K562 (cell line): ENCODE measurements around the gene TNFRSF6B. TPM values are rescaled to one million over a fixed set of nuclear protein-coding genes. Genes with fewer than 3 reads are reported as not detected.

Experiments
- ATAC-seq: fragments of 200-7000 bp; cut with Tn5 transposase; 3 replicates; pipeline ENCODE4 v1.9.1; 2020; ENCODE audit warnings: moderate library complexity
- BruUV-seq: library from RNA; stranded (reverse); fragments of 400-500 nt; replicated peaks from 2 replicates; lab custom pipeline; 2021; lab: Mats Ljungman, UMichigan
- CTCF ChIA-PET: fragments of 300-600 bp; formaldehyde crosslinking; extraction: SDS; loops from one replicate; lab custom pipeline; 2021; ENCODE audit warnings: low intra/inter-chr PET ratio; lab: Yijun Ruan, JAX
- POLR2A ChIA-PET: fragments of 300-600, 350-650 bp; sonication (Branson Sonifier 250); formaldehyde crosslinking; extraction: SDS; loops from one replicate; lab custom pipeline; 2021; ENCODE audit warnings: antibody characterized with exemption, inconsistent platforms; lab: Yijun Ruan, JAX
- DNase-seq, 4 experiments: peaks; one replicate each; pipeline versions ENCODE4 v3.0.0 to v3.0.0-alpha.2; 2011 to 2018; ENCODE audit warnings: low spot score in 3 of 4, mixed read lengths in 3 of 4; ENCODE audit errors: extremely low read depth in 1 of 4
- FAIRE-seq: peaks from 2 replicates; lab custom pipeline; 2011; peaks lifted over from hg19 to GRCh38; lab: Jason Lieb, UNC
- H2AFZ ChIP-seq: 2 replicates; pipeline ENCODE4 v1.6.0; 2011; ENCODE audit warnings: low read depth, low read length, control low read depth, inconsistent platforms
- H3K27ac ChIP-seq: fragments of 200-600 bp; 3 replicates; pipeline ENCODE4 v1.8.0; 2011; ENCODE audit warnings: low read depth, mild to moderate bottlenecking, control low read depth, inconsistent platforms, low read length, moderate library complexity, mixed read lengths; ENCODE audit errors: extremely low read depth
- H3K27me3 ChIP-seq, 2 experiments: fragments of 300-600 bp in 1 of 2; 2 replicates in 1 of 2; 3 replicates in 1 of 2; pipeline versions ENCODE4 v1.6.0 to v1.8.0; 2011; ENCODE audit warnings: inconsistent platforms in 2 of 2, low read length in 2 of 2, mild to moderate bottlenecking in 1 of 2, mixed read lengths in 1 of 2, moderate library complexity in 1 of 2; ENCODE audit not compliant: control insufficient read depth in 2 of 2, insufficient read depth in 2 of 2
- H3K36me3 ChIP-seq: fragments of 300-600 bp; 3 replicates; pipeline ENCODE4 v1.8.0; 2011; ENCODE audit warnings: mild to moderate bottlenecking, low read length, inconsistent platforms; ENCODE audit not compliant: control insufficient read depth, insufficient read depth
- H3K4me1 ChIP-seq, 2 experiments: fragments of 200-600 bp in 1 of 2; replicated peaks in 1 of 2; 2 replicates in 1 of 2; 3 replicates in 1 of 2; pipeline versions ENCODE4 v1.5.1 to v1.8.0; 2011; ENCODE audit warnings: inconsistent platforms in 2 of 2, low read length in 2 of 2, mild to moderate bottlenecking in 1 of 2, mixed read lengths in 1 of 2, moderate library complexity in 1 of 2; ENCODE audit not compliant: control insufficient read depth in 2 of 2, insufficient read depth in 2 of 2
- H3K4me2 ChIP-seq: 2 replicates; pipeline ENCODE4 v1.6.1; 2011; ENCODE audit warnings: low read length, control low read depth, inconsistent platforms, mixed read lengths; ENCODE audit not compliant: insufficient read depth
- H3K4me3 ChIP-seq: fragments of 200-600 bp; sonication (generic), shearing (Covaris generic); 2 replicates; pipeline ENCODE4 v1.5.1; 2016; ENCODE audit warnings: control low read depth, inconsistent platforms
- H3K79me2 ChIP-seq: fragments of 200-600 bp; 3 replicates; pipeline ENCODE4 v1.8.0; 2011; ENCODE audit warnings: low read length, inconsistent platforms; ENCODE audit not compliant: control insufficient read depth, insufficient read depth
- H3K9ac ChIP-seq, 2 experiments: 2 replicates each; pipeline versions ENCODE4 v1.6.0 to v1.6.1; 2011; ENCODE audit warnings: low read depth in 2 of 2, low read length in 2 of 2, control low read depth in 1 of 2, inconsistent platforms in 1 of 2, mild to moderate bottlenecking in 1 of 2, mixed read lengths in 1 of 2; ENCODE audit not compliant: insufficient read depth in 1 of 2
- H3K9me1 ChIP-seq: one replicate; pipeline ENCODE4 v1.6.0; 2011; ENCODE audit warnings: inconsistent platforms, mild to moderate bottlenecking, low read length, moderate library complexity; ENCODE audit not compliant: control insufficient read depth, insufficient read depth
- H3K9me3 ChIP-seq: replicated peaks from 2 replicates; pipeline ENCODE4 v1.5.1; 2011; ENCODE audit warnings: low read depth, low read length, inconsistent platforms; ENCODE audit not compliant: control insufficient read depth, insufficient read depth
- H4K20me1 ChIP-seq: replicated peaks from 2 replicates; pipeline ENCODE4 v1.6.1; 2011; ENCODE audit warnings: low read length, inconsistent platforms, mixed read lengths; ENCODE audit not compliant: control insufficient read depth, insufficient read depth
- FOXK1 ChIP-seq: sonication (generic); formaldehyde crosslinking; IDR thresholded peaks from 2 replicates; pipeline ENCODE4 v1.8.0; 2022; ENCODE audit warnings: missing genetic modification reagents, mild to moderate bottlenecking, borderline replicate concordance
- PURB ChIP-seq: sonication (generic); formaldehyde crosslinking; IDR thresholded peaks from 2 replicates; pipeline ENCODE4 v1.9.0; 2021; ENCODE audit warnings: low read depth, mild to moderate bottlenecking, missing genetic modification reagents
- RERE ChIP-seq: sonication (generic); formaldehyde crosslinking; IDR thresholded peaks from 2 replicates; pipeline ENCODE4 v1.8.0; 2023; ENCODE audit warnings: missing genetic modification reagents, mild to moderate bottlenecking, borderline replicate concordance
- SAP30 ChIP-seq: fragments of 200-600 bp; sonication (generic); IDR thresholded peaks from 2 replicates; pipeline ENCODE4 v1.6.1; 2012; ENCODE audit warnings: borderline replicate concordance, low read depth, mild to moderate bottlenecking, moderate library complexity, low read length, control low read depth, inconsistent platforms; ENCODE audit not compliant: insufficient read depth, poor library complexity, severe bottlenecking
- SIRT6 ChIP-seq: IDR thresholded peaks from one replicate; pipeline ENCODE4 v1.6.1; 2012; ENCODE audit warnings: low read depth, mild to moderate bottlenecking, control low read depth, inconsistent platforms, low read length, moderate library complexity
- SRSF3 ChIP-seq: fragments of 200-400 bp; formaldehyde crosslinking; IDR thresholded peaks from 2 replicates; pipeline ENCODE4 v1.6.1; 2016; ENCODE audit warnings: mild to moderate bottlenecking, low read length, moderate library complexity; ENCODE audit not compliant: insufficient read depth
- TSHZ1 ChIP-seq: fragments of 250-450 bp; sonication (Bioruptor Pico); IDR thresholded peaks from 2 replicates; pipeline ENCODE4 v1.4.0; 2020; ENCODE audit warnings: mild to moderate bottlenecking, moderate library complexity
- ZKSCAN8 ChIP-seq: fragments of 200-800 bp; sonication (Bioruptor generic); IDR thresholded peaks from 2 replicates; pipeline ENCODE4 v1.6.1; 2016; ENCODE audit warnings: missing genetic modification characterization, missing compliant biosample characterization
- ZNF282 ChIP-seq: sonication (generic); formaldehyde crosslinking; IDR thresholded peaks from 2 replicates; pipeline ENCODE4 v1.8.1; 2023; ENCODE audit warnings: missing genetic modification reagents
- ZNF77 ChIP-seq: fragments of 250-450 bp; sonication (Bioruptor Pico); IDR thresholded peaks from 2 replicates; pipeline ENCODE4 v1.5.0; 2020
- WGBS: fragments of 100-300 bp; shearing (Covaris generic); methylation state at CpG from one replicate; pipeline ENCODE4 v1.1.6; 2016; ENCODE audit warnings: low coverage, mixed read lengths; ENCODE audit not compliant: insufficient coverage; ENCODE audit errors: missing lambda C conversion rate; 5-methylcytosine and 5-hydroxymethylcytosine counted together
- in situ Hi-C: fragments of 300-500 bp; cut with MboI; formaldehyde crosslinking; loops from 4 replicates; pipeline ENCODE4 v1.15.0; 2018; ENCODE audit warnings: inconsistent platforms, mixed read lengths
- intact Hi-C: fragments of 100-400 bp; cut with micrococcal nuclease; formaldehyde crosslinking; loops from 2 replicates; pipeline ENCODE4 v1.14.2; 2022
- polyA plus RNA-seq, 8 experiments: library from polyadenylated mRNA; depleted of rRNA in 4 of 8; stranded (reverse) in 5 of 8; unstranded in 3 of 8; fragments of >200 nt; fragmentation: Nextera tagmentation in 2 of 8; fragmentation: Illumina TruSeq in 1 of 8; extraction: Ambion mirVana in 2 of 8; extraction: Trizol in 1 of 8; gene quantifications; 2 replicates each; pipeline versions ENCODE4 v1.2.1 to v1.2.3, GENCODE V29; 2011 to 2014; ENCODE audit warnings: inconsistent platforms in 1 of 8, missing spikeins in 1 of 8
- total RNA-seq, 7 experiments: library from RNA; depleted of rRNA in 6 of 7; stranded (reverse); fragments of >200 nt in 6 of 7; fragmentation: Illumina TruSeq in 2 of 7; extraction: Trizol in 2 of 7; gene quantifications; 2 replicates each; pipeline versions ENCODE4 v1.2.1 to v1.2.3, GENCODE V29; 2011 to 2021; ENCODE audit warnings: low replicate concordance in 1 of 7

The TNFRSF6B gene
- total and polyA plus RNA-seq, 9 of the 15 experiments (the other 6 are each of a cell fraction or from before 2014, with no cell fraction given): 0.10 to 3.5 (median 0.32) TPM; not detected in 6

GRCh38 chr20:63747622-63748069, 51.2 kb downstream of the TNFRSF6B start:
- no TSS peak for BruUV-seq

More at GRCh38 chr20:63747622-63748069, 51.2 kb downstream of the TNFRSF6B start:
- H3K4me3 ChIP-seq: no peak overlapping the region
- intact Hi-C loops: no loop called here
- H3K4me1 ChIP-seq: peaks cover 9 to 67% of the 10 kb centered on the region in 2 experiments
- in situ Hi-C loops: no loop called here
- DNase-seq (no peak), ATAC-seq (no peak), FAIRE-seq (no peak)
- no peaks in the 10 kb centered on the region for H3K9me3 ChIP-seq
- no peak for TF ChIP-seq ZKSCAN8 (CRISPR knock-in tag)
- TF ChIP-seq SAP30: no peak
- TF ChIP-seq FOXK1 (CRISPR knock-in tag): no peak
- TF ChIP-seq TSHZ1: no peak
- no peak for TF ChIP-seq PURB
- TF ChIP-seq SRSF3: no peak
- TF ChIP-seq ZNF282 (CRISPR knock-in tag): no peak
- TF ChIP-seq SIRT6: no peak
- TF ChIP-seq ZNF77 (CRISPR knock-in tag): no peak
- no peak for TF ChIP-seq RERE (CRISPR knock-in tag)
- no peaks in the 10 kb centered on the region for H4K20me1 ChIP-seq
- no peaks in the 10 kb centered on the region for H3K27me3 ChIP-seq
- H3K79me2 ChIP-seq: no peaks in the 10 kb centered on the region
- no peak overlapping the region for H3K27ac ChIP-seq
- ChIA-PET POLR2A (no interaction called here), CTCF (no interaction called here)
- H2AFZ ChIP-seq: no peak overlapping the region
- H3K36me3 ChIP-seq: peaks cover 13% of the 10 kb centered on the region; the same call in 1 of the 3 replicates
- no peak overlapping the region for H3K4me2 ChIP-seq
- H3K9me1 ChIP-seq: no peaks in the 10 kb centered on the region
- WGBS: 70% methylated on average over 8 of the region's 13 CpGs
- peak overlapping the region in 1 of 2 experiments; percentile 77; a peak in 2 of 4 replicates for H3K9ac ChIP-seq
